Measurements from ENCODE around the gene CCNY. TPM values are rescaled to one million over a fixed set of nuclear protein-coding genes. Genes with fewer than 3 reads are reported as not detected.
"Not testable (repeated sequence)": the region's sequence is repeated elsewhere in the genome, so short reads cannot be mapped to it uniquely, and the experiment has no call there.

CCNY gene
- total RNA-seq, 1 donor from 2014 or later, result 37.5 TPM

GRCh38 chr10:35397953-35398352, 61.6 kb downstream of the CCNY start:
- no peak for DNase-seq (ENCODE audit: low spot score in 2 of 2)
- no peak overlapping the region for H3K27ac ChIP-seq
- no peaks in the 10 kb centered on the region for H3K36me3 ChIP-seq
- H3K4me1 ChIP-seq, result peaks cover 0 to 26% of the 10 kb centered on the region in 2 donors
- H3K9me3 ChIP-seq, result no peaks in the 10 kb centered on the region
- H3K27me3 ChIP-seq, result no peaks in the 10 kb centered on the region
- no peak overlapping the region for H3K4me3 ChIP-seq
- TF ChIP-seq CTCF (IDR thresholded peaks at IDR 0.05), result no peak
- intact Hi-C loops (cut with DNase I), result no loop called here

GRCh38 chr10:35398355-35398754, 62.0 kb downstream of the CCNY start:
- H3K27ac ChIP-seq, result no peak overlapping the region
- peaks cover 0 to 26% of the 10 kb centered on the region in 2 donors for H3K4me1 ChIP-seq
- no peak for TF ChIP-seq CTCF (IDR thresholded peaks at IDR 0.05)
- H3K9me3 ChIP-seq, result no peaks in the 10 kb centered on the region
- no peak overlapping the region for H3K4me3 ChIP-seq
- no peaks in the 10 kb centered on the region for H3K27me3 ChIP-seq
- intact Hi-C loops (cut with DNase I), result no loop called here
- no peaks in the 10 kb centered on the region for H3K36me3 ChIP-seq
- no peak for DNase-seq (ENCODE audit: low spot score in 2 of 2)

GRCh38 chr10:35398908-35399307, 62.6 kb downstream of the CCNY start:
- TF ChIP-seq CTCF (IDR thresholded peaks at IDR 0.05), result no peak
- H3K4me1 ChIP-seq, result peaks cover 0 to 26% of the 10 kb centered on the region in 2 donors
- intact Hi-C loops (cut with DNase I), result no loop called here
- DNase-seq (ENCODE audit: low spot score in 2 of 2), result no peak
- H3K27me3 ChIP-seq, result no peaks in the 10 kb centered on the region
- H3K36me3 ChIP-seq, result no peaks in the 10 kb centered on the region
- no peak overlapping the region for H3K27ac ChIP-seq
- H3K4me3 ChIP-seq, result no peak overlapping the region
- no peaks in the 10 kb centered on the region for H3K9me3 ChIP-seq

- H3K4me1 ChIP-seq, result peaks cover 0 to 26% of the 10 kb centered on the region in 2 donors
- no peak overlapping the region for H3K4me3 ChIP-seq
- TF ChIP-seq CTCF (IDR thresholded peaks at IDR 0.05), result no peak
- intact Hi-C loops (cut with DNase I), result no loop called here
- no peaks in the 10 kb centered on the region for H3K27me3 ChIP-seq
- H3K36me3 ChIP-seq, result no peaks in the 10 kb centered on the region
- no peaks in the 10 kb centered on the region for H3K9me3 ChIP-seq
- no peak for DNase-seq (ENCODE audit: low spot score in 2 of 2)
- no peak overlapping the region for H3K27ac ChIP-seq
Observed at GRCh38 chr10:35399414-35400009, 63.2 kb downstream of the CCNY start.

- Histone ChIP-seq H3K4me3 (no peak overlapping the region), H3K36me3 (no peaks in the 10 kb centered on the region), H3K27ac (peak overlapping the region; percentile 1 to 12), H3K27me3 (no peaks in the 10 kb centered on the region), H3K4me1 (peaks cover 0 to 26% of the 10 kb centered on the region in 2 donors), H3K9me3 (no peaks in the 10 kb centered on the region)
- DNase-seq (ENCODE audit: low spot score in 2 of 2), result no peak
- no peak for TF ChIP-seq CTCF (IDR thresholded peaks at IDR 0.05)
- intact Hi-C loops (cut with DNase I), result no loop called here
Observed at GRCh38 chr10:35400595-35401268, 64.4 kb downstream of the CCNY start.

GRCh38 chr10:35403491-35403890, 67.2 kb downstream of the CCNY start:
- H3K4me1 ChIP-seq, result peaks cover 0 to 20% of the 10 kb centered on the region in 2 donors
- H3K36me3 ChIP-seq; DNase-seq (ENCODE audit: low spot score in 2 of 2); intact Hi-C loops (cut with DNase I); H3K9me3 ChIP-seq; H3K27me3 ChIP-seq; H3K4me3 ChIP-seq; H3K27ac ChIP-seq: not testable (repeated sequence)

GRCh38 chr10:35404077-35404476, 67.8 kb downstream of the CCNY start:
- Histone ChIP-seq H3K4me1 (peaks cover 0 to 19% of the 10 kb centered on the region in 2 donors), H3K27ac (peak overlapping the region in 1 of 2 donors; percentile 27)
- DNase-seq (ENCODE audit: low spot score in 2 of 2); H3K9me3 ChIP-seq; H3K36me3 ChIP-seq; H3K4me3 ChIP-seq; H3K27me3 ChIP-seq; intact Hi-C loops (cut with DNase I): not testable (repeated sequence)

- DNase-seq (ENCODE audit: low spot score in 2 of 2); intact Hi-C loops (cut with DNase I); H3K4me3 ChIP-seq; H3K27ac ChIP-seq; H3K27me3 ChIP-seq; H3K9me3 ChIP-seq; H3K36me3 ChIP-seq: not testable (repeated sequence)
- H3K4me1 ChIP-seq, result peaks cover 0 to 15% of the 10 kb centered on the region in 2 donors
Observed at GRCh38 chr10:35406003-35406630, 69.8 kb downstream of the CCNY start.

GRCh38 chr10:35407696-35408095, 71.4 kb downstream of the CCNY start:
- H3K4me3 ChIP-seq; H3K27ac ChIP-seq; H3K27me3 ChIP-seq; intact Hi-C loops (cut with DNase I); DNase-seq (ENCODE audit: low spot score in 2 of 2); H3K9me3 ChIP-seq; H3K36me3 ChIP-seq; H3K4me1 ChIP-seq: not testable (repeated sequence)

Measured in ascending aorta (tissue), 2 donors.